Stimulated activated memory B cell treated with anti-CD40 and anti-IgM and Interleukin-4, amounts not matched to agents 10 μg/mL and 1 μg/mL and 100 μg/mL, for 72 hours (primary cell): ENCODE measurements around the gene FHIT.

ENCODE experiments used
- ATAC-seq: fragments of 150-1000 bp; cut with Tn5 transposase; 2 replicates; pipeline ENCODE4 v1.10.0; 2021
- H3K27ac Mint-ChIP-seq: one replicate; pipeline ENCODE4 v1.8.0; 2022; ENCODE audit warnings: mild to moderate bottlenecking, mixed read lengths
- H3K27me3 Mint-ChIP-seq: one replicate; pipeline ENCODE4 v1.8.0; 2022; ENCODE audit warnings: mixed read lengths
- H3K36me3 Mint-ChIP-seq: one replicate; pipeline ENCODE4 v1.8.0; 2022; ENCODE audit warnings: mixed read lengths
- H3K4me1 Mint-ChIP-seq: one replicate; pipeline ENCODE4 v1.8.0; 2022; ENCODE audit warnings: mixed read lengths
- H3K4me3 Mint-ChIP-seq: one replicate; pipeline ENCODE4 v1.8.0; 2022; ENCODE audit warnings: mild to moderate bottlenecking, moderate library complexity, mixed read lengths
- H3K9me3 Mint-ChIP-seq: one replicate; pipeline ENCODE4 v1.8.0; 2022; ENCODE audit warnings: mixed read lengths

The FHIT gene

GRCh38 chr3:61169621-61170251, 81.5 kb downstream of the FHIT start:
- Mint-ChIP-seq H3K4me1 (no peaks in the 10 kb centered on the region), H3K27me3 (no peaks in the 10 kb centered on the region), H3K4me3 (no peak overlapping the region), H3K27ac (no peak overlapping the region), H3K9me3 (peaks cover 2% of the 10 kb centered on the region), H3K36me3 (peaks cover 21% of the 10 kb centered on the region)
- no peak for ATAC-seq

- Mint-ChIP-seq H3K27me3 (no peaks in the 10 kb centered on the region), H3K4me1 (no peaks in the 10 kb centered on the region), H3K36me3 (peaks cover 25% of the 10 kb centered on the region), H3K4me3 (no peak overlapping the region), H3K9me3 (peaks cover 2% of the 10 kb centered on the region), H3K27ac (no peak overlapping the region)
- ATAC-seq = no peak
These were observed 83.0 kb downstream of the FHIT start for GRCh38 chr3:61168286-61168685.

- H3K36me3 Mint-ChIP-seq = peaks cover 25% of the 10 kb centered on the region
- no peak overlapping the region for H3K4me3 Mint-ChIP-seq
- no peak overlapping the region for H3K27ac Mint-ChIP-seq
- ATAC-seq = no peak
- no peaks in the 10 kb centered on the region for H3K27me3 Mint-ChIP-seq
- H3K4me1 Mint-ChIP-seq = peaks cover 4% of the 10 kb centered on the region
- H3K9me3 Mint-ChIP-seq = peaks cover 2% of the 10 kb centered on the region
These were observed 88.3 kb downstream of the FHIT start for GRCh38 chr3:61162965-61163364.

- no peak overlapping the region for H3K27ac Mint-ChIP-seq
- ATAC-seq = no peak
- H3K4me3 Mint-ChIP-seq = no peak overlapping the region
- H3K27me3 Mint-ChIP-seq = no peaks in the 10 kb centered on the region
- H3K36me3 Mint-ChIP-seq = no peaks in the 10 kb centered on the region
- H3K9me3 Mint-ChIP-seq = no peaks in the 10 kb centered on the region
- peaks cover 14% of the 10 kb centered on the region for H3K4me1 Mint-ChIP-seq
These were observed 92.6 kb downstream of the FHIT start for GRCh38 chr3:61158667-61159066.

DNA sequence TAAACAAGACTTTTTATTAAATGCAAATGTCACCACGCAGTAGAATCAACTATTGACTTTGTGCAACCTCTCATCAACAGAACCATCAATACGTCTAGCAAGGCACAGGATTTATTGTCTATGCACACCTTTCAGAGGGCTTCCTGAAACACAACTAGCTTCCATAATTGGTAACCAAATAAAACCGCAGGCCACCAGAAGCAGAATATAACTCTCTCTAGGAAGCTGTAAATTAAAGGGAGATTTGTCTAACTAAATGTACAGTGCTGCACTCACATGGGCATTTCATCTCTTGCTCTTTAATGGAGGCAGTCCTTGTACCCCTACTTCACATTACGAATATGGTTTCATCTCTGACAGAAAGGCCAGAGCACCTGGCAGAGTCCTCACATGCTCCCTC, 93.0 kb downstream of the FHIT start:
- Mint-ChIP-seq H3K27me3 (no peaks in the 10 kb centered on the region), H3K36me3 (no peaks in the 10 kb centered on the region), H3K4me1 (peaks cover 14% of the 10 kb centered on the region), H3K9me3 (no peaks in the 10 kb centered on the region), H3K27ac (no peak overlapping the region), H3K4me3 (no peak overlapping the region)
- ATAC-seq = no peak

DNA sequence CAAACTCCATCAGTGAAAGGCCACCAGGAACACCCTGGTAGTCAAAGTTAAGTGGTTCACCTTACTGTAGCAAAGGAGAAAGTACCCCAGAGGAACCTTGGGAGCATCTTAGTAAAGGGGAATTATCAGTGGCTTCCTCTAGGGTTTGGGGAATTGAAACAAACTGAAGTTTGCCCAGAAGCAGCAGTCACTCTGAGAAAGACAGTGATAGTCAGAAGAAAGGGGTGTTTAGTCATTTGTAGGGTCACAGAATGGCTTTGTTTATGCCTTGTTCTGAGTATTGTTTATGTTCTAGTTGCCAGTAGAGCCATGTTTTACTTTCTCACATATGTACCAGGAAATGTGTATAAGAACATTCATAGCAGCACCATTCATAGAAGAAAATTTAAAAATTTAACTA, 93.8 kb downstream of the FHIT start:
- Mint-ChIP-seq H3K27me3 (no peaks in the 10 kb centered on the region), H3K27ac (no peak overlapping the region), H3K36me3 (peaks cover 3% of the 10 kb centered on the region), H3K9me3 (no peaks in the 10 kb centered on the region), H3K4me1 (peaks cover 14% of the 10 kb centered on the region), H3K4me3 (no peak overlapping the region)
- ATAC-seq = peak; percentile 54

- Mint-ChIP-seq H3K36me3 (peaks cover 5% of the 10 kb centered on the region), H3K27ac (no peak overlapping the region), H3K27me3 (no peaks in the 10 kb centered on the region), H3K4me1 (peaks cover 14% of the 10 kb centered on the region), H3K9me3 (no peaks in the 10 kb centered on the region), H3K4me3 (no peak overlapping the region)
- no peak for ATAC-seq
These were observed 95.5 kb downstream of the FHIT start for GRCh38 chr3:61155701-61156292.

- no peak for ATAC-seq
- Mint-ChIP-seq H3K36me3 (peaks cover 5% of the 10 kb centered on the region), H3K9me3 (peaks cover 2% of the 10 kb centered on the region), H3K4me1 (peaks cover 14% of the 10 kb centered on the region), H3K4me3 (no peak overlapping the region), H3K27me3 (no peaks in the 10 kb centered on the region), H3K27ac (no peak overlapping the region)
These were observed 96.6 kb downstream of the FHIT start for GRCh38 chr3:61154457-61155198.

- H3K9me3 Mint-ChIP-seq = peaks cover 2% of the 10 kb centered on the region
- no peak overlapping the region for H3K27ac Mint-ChIP-seq
- H3K4me1 Mint-ChIP-seq = peaks cover under 1% of the 10 kb centered on the region
- no peaks in the 10 kb centered on the region for H3K27me3 Mint-ChIP-seq
- ATAC-seq = no peak
- no peak overlapping the region for H3K4me3 Mint-ChIP-seq
- H3K36me3 Mint-ChIP-seq = peaks cover 5% of the 10 kb centered on the region
These were observed 99.2 kb downstream of the FHIT start for GRCh38 chr3:61152071-61152470.

DNA sequence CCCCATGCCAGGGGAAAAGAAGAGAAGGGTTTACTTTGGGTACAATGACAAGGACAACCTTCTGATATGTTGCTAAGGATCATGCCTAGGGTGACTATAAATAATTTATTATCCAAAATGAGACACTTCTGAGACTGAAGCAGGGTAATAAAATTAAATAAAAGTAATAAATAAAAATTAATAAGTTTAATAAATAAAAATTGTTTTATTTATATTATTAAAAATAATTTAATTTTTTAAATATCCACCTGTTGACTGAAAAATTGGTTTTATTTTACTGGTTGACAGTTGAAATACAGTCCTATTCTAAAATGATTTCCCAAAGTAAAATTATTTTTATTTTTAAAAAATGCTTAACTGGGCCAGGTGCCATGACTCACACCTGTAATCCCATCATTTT, 102.0 kb downstream of the FHIT start:
- no peaks in the 10 kb centered on the region for H3K27me3 Mint-ChIP-seq
- H3K4me1 Mint-ChIP-seq = no peaks in the 10 kb centered on the region
- H3K36me3 Mint-ChIP-seq = peaks cover 5% of the 10 kb centered on the region
- peaks cover 2% of the 10 kb centered on the region for H3K9me3 Mint-ChIP-seq
- H3K27ac Mint-ChIP-seq = no peak overlapping the region
- H3K4me3 Mint-ChIP-seq = no peak overlapping the region
- ATAC-seq = no peak

GRCh38 chr3:61146010-61146890, 105.0 kb downstream of the FHIT start:
- no peaks in the 10 kb centered on the region for H3K4me1 Mint-ChIP-seq
- H3K27me3 Mint-ChIP-seq = no peaks in the 10 kb centered on the region
- ATAC-seq = no peak
- no peak overlapping the region for H3K4me3 Mint-ChIP-seq
- H3K9me3 Mint-ChIP-seq = peaks cover 2% of the 10 kb centered on the region
- H3K27ac Mint-ChIP-seq = no peak overlapping the region
- no peaks in the 10 kb centered on the region for H3K36me3 Mint-ChIP-seq

DNA sequence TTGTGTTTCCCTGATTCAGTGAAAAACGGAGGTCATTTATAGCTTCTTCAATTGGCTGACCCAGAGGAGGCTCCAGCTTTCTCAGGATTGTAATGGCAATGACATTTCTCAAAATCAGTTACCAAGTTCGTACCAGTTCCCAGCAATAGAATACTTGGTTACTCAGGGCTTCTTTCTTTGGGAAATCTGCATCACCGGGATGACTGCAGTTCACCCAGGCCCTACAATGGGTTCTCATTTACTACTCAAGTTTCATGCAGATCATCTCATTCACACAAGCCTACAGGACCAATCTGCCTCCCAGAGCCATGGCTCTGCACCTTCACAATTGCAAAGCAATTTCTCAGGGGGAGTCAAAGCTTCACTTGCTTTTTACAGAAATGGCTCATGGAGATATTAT, 109.6 kb downstream of the FHIT start:
- H3K4me1 Mint-ChIP-seq = no peaks in the 10 kb centered on the region
- ATAC-seq = no peak
- H3K27me3 Mint-ChIP-seq = no peaks in the 10 kb centered on the region
- H3K36me3 Mint-ChIP-seq = no peaks in the 10 kb centered on the region
- H3K4me3 Mint-ChIP-seq = no peak overlapping the region
- H3K9me3 Mint-ChIP-seq = no peaks in the 10 kb centered on the region
- H3K27ac Mint-ChIP-seq = no peak overlapping the region

DNA sequence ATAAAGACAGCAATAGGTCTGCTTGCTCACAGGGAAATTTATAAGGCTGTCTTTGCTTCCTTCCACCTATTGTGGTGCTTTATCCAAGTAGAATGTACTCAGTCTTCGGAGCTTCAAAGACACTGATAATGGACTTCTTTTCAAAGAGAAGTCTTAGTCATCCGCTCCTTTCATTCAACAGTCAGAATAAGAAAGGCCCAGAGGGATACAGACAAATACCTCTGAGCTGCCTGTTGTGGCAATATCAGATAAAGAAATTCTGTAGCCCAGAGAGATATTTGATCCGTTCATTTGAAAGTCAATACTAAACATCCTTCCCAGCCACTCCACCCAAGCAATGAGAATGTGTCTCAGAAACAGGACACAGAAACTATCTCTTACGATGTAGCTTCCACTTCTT, 110.0 kb downstream of the FHIT start:
- Mint-ChIP-seq H3K4me3 (no peak overlapping the region), H3K27ac (no peak overlapping the region), H3K4me1 (no peaks in the 10 kb centered on the region), H3K36me3 (no peaks in the 10 kb centered on the region), H3K27me3 (no peaks in the 10 kb centered on the region), H3K9me3 (no peaks in the 10 kb centered on the region)
- ATAC-seq = no peak

DNA sequence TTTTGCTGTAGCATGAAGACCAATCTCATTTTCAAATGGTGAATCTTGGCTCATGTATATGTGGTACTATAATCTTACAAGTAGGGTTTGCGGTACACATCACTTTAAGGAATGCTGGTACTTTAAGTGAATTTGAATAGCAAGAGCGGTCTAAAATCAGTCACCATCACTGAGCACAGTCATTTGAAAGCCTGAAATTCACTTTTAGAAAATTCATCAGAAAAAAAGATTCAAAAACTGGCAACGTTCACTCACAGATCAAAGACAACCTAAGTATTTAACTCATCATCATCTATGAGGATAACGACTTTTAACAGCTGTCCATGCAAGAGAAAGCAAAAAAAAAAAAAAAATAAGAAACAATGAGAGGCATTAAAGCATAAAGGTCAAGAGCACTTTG, 111.6 kb downstream of the FHIT start:
- no peaks in the 10 kb centered on the region for H3K27me3 Mint-ChIP-seq
- H3K36me3 Mint-ChIP-seq = no peaks in the 10 kb centered on the region
- H3K27ac Mint-ChIP-seq = no peak overlapping the region
- no peaks in the 10 kb centered on the region for H3K9me3 Mint-ChIP-seq
- ATAC-seq = no peak
- H3K4me1 Mint-ChIP-seq = no peaks in the 10 kb centered on the region
- H3K4me3 Mint-ChIP-seq = no peak overlapping the region

GRCh38 chr3:61138401-61138800, 112.9 kb downstream of the FHIT start:
- H3K4me3 Mint-ChIP-seq = no peak overlapping the region
- H3K27ac Mint-ChIP-seq = no peak overlapping the region
- H3K27me3 Mint-ChIP-seq = no peaks in the 10 kb centered on the region
- no peaks in the 10 kb centered on the region for H3K4me1 Mint-ChIP-seq
- ATAC-seq = no peak
- no peaks in the 10 kb centered on the region for H3K36me3 Mint-ChIP-seq
- H3K9me3 Mint-ChIP-seq = no peaks in the 10 kb centered on the region
